HG03025 (cell line): ENCODE results near the gene ABHD1.

Source experiments
- ATAC-seq: cut with Tn5 transposase; IDR thresholded peaks from one replicate; pipeline ENCODE4 v1.9.1; 2021; ENCODE audit warnings: mild to moderate bottlenecking, moderate library complexity; ENCODE audit not compliant: unreplicated experiment, low FRiP score

Gene ABHD1

GRCh38 chr2:27086724-27087593, 36.7 kb upstream of the ABHD1 start, which contains the start of gene KHK:
TSS of gene KHK (plus strand) at chr2:27086772. CDS start at chr2:27087260, 488 bp downstream.
- ATAC-seq = no peak

GRCh38 chr2:27087823-27088410, 35.7 kb upstream of the ABHD1 start:
- ATAC-seq = no peak

- no peak for ATAC-seq
Measured at GRCh38 chr2:27088634-27089033, 35.0 kb upstream of the ABHD1 start.

- no peak for ATAC-seq
Measured at GRCh38 chr2:27089111-27089954, 34.3 kb upstream of the ABHD1 start.

- ATAC-seq = no peak
Measured at GRCh38 chr2:27091746-27092695, 31.6 kb upstream of the ABHD1 start.

- ATAC-seq = no peak
Measured at GRCh38 chr2:27092696-27093429, 30.8 kb upstream of the ABHD1 start.

- ATAC-seq = no peak
Measured at GRCh38 chr2:27093430-27094352, 29.9 kb upstream of the ABHD1 start.

GRCh38 chr2:27094353-27094984, 29.1 kb upstream of the ABHD1 start:
- ATAC-seq = no peak

- ATAC-seq = no peak
Measured at GRCh38 chr2:27095427-27095744, 28.2 kb upstream of the ABHD1 start.

GRCh38 chr2:27095745-27096651, 27.6 kb upstream of the ABHD1 start:
- no peak for ATAC-seq

GRCh38 chr2:27096748-27097297, 26.8 kb upstream of the ABHD1 start:
- ATAC-seq = no peak

GRCh38 chr2:27097341-27097740, 26.3 kb upstream of the ABHD1 start:
- no peak for ATAC-seq

- ATAC-seq = no peak
Measured at GRCh38 chr2:27099334-27099955, 24.2 kb upstream of the ABHD1 start.

- ATAC-seq = no peak
Measured at GRCh38 chr2:27100036-27100435, 23.6 kb upstream of the ABHD1 start.

GRCh38 chr2:27102329-27102728, 21.3 kb upstream of the ABHD1 start:
- ATAC-seq = no peak

- ATAC-seq = no peak
Measured at GRCh38 chr2:27105981-27106380, 17.6 kb upstream of the ABHD1 start.
